ENCODE data around the gene CMTM8.

Gene CMTM8

GRCh38 chr3:32220006-32220405, 18.5 kb upstream of the CMTM8 start:
- Histone ChIP-seq H3K79me2 (ENCODE audit: control insufficient read depth, low read length) (no peaks in the 10 kb centered on the region), H3K4me3 (ENCODE audit: low read length) (no peak overlapping the region), H3K4me2 (ENCODE audit: low read length) (no peak overlapping the region), H3K9me2 (replicated peaks; ENCODE audit: control insufficient read depth, low read length) (no peaks in the 10 kb centered on the region), H3K36me3 (ENCODE audit: control insufficient read depth, low read length) (no peaks in the 10 kb centered on the region), H3K27ac (ENCODE audit: low read depth, low read length) (no peak overlapping the region), H3K9me3 (ENCODE audit: control insufficient read depth, insufficient read depth, low read length) (no peaks in the 10 kb centered on the region), H3K4me1 (ENCODE audit: control insufficient read depth, low read length) (no peaks in the 10 kb centered on the region), H3K27me3 (ENCODE audit: control insufficient read depth, low read length) (0 out of 2 replicates have a peak, but pooled peaks cover 5% of the 10 kb centered on the region), H4K20me1 (ENCODE audit: control insufficient read depth, insufficient read depth, low read depth, low read length) (no peaks in the 10 kb centered on the region), H3F3A (ENCODE audit: control insufficient read depth, insufficient read depth) (no peaks in the 10 kb centered on the region)
- TF ChIP-seq, protein P1, sequence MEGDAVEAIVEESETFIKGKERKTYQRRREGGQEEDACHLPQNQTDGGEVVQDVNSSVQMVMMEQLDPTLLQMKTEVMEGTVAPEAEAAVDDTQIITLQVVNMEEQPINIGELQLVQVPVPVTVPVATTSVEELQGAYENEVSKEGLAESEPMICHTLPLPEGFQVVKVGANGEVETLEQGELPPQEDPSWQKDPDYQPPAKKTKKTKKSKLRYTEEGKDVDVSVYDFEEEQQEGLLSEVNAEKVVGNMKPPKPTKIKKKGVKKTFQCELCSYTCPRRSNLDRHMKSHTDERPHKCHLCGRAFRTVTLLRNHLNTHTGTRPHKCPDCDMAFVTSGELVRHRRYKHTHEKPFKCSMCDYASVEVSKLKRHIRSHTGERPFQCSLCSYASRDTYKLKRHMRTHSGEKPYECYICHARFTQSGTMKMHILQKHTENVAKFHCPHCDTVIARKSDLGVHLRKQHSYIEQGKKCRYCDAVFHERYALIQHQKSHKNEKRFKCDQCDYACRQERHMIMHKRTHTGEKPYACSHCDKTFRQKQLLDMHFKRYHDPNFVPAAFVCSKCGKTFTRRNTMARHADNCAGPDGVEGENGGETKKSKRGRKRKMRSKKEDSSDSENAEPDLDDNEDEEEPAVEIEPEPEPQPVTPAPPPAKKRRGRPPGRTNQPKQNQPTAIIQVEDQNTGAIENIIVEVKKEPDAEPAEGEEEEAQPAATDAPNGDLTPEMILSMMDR (IDR thresholded peaks at IDR 0.05; ENCODE audit: low read depth, low read length, poor library complexity, severe bottlenecking) = no peak

- Histone ChIP-seq H3K4me3 (ENCODE audit: low read length) (no peak overlapping the region), H3F3A (ENCODE audit: control insufficient read depth, insufficient read depth) (no peaks in the 10 kb centered on the region), H3K27me3 (ENCODE audit: control insufficient read depth, low read length) (peaks cover 17% of the 10 kb centered on the region), H3K36me3 (ENCODE audit: control insufficient read depth, low read length) (no peaks in the 10 kb centered on the region), H3K79me2 (ENCODE audit: control insufficient read depth, low read length) (no peaks in the 10 kb centered on the region), H3K4me2 (ENCODE audit: low read length) (no peak overlapping the region), H3K9me3 (ENCODE audit: control insufficient read depth, insufficient read depth, low read length) (peaks cover 2% of the 10 kb centered on the region; the same call in 1 of the 2 replicates), H3K4me1 (ENCODE audit: control insufficient read depth, low read length) (no peaks in the 10 kb centered on the region), H3K9me2 (replicated peaks; ENCODE audit: control insufficient read depth, low read length) (no peaks in the 10 kb centered on the region), H4K20me1 (ENCODE audit: control insufficient read depth, insufficient read depth, low read depth, low read length) (no peaks in the 10 kb centered on the region), H3K27ac (ENCODE audit: low read depth, low read length) (no peak overlapping the region)
- TF ChIP-seq, protein P1 (IDR thresholded peaks at IDR 0.05; ENCODE audit: low read depth, low read length, poor library complexity, severe bottlenecking) = no peak
- TF ChIP-seq EZH2phosphoT487 (IDR thresholded peaks at IDR 0.05; ENCODE audit: borderline replicate concordance, low read length) = no peak
These were observed 15.5 kb upstream of the CMTM8 start for GRCh38 chr3:32222950-32223349.

DNA sequence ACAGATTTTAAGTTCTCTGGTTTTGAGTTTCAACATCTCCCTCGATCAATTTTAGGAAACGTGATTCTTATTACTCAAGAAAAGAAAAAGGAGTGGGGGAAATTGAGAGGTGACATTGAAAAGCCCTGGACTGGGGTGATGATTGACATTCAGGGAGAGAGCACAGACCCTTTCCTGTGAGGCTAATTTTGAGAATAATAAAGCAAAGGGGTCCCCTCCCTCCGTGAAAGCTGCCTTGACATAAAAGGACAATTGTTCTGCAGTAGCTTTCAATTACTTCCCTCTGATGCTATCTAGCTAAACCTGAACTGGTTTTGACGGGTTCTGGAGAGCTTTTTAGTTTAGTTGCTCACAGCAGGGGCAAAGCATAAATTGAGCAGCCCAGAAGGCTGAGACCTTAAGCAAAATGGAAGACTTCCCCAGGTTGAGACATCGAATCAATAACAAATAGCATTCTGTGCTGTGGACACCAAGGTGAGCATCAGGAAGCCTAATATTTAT, 14.4 kb upstream of the CMTM8 start:
- no peak overlapping the region for H3K27ac ChIP-seq (ENCODE audit: low read depth, low read length)
- no peak overlapping the region for H3K4me3 ChIP-seq (ENCODE audit: low read length)
- H3K4me2 ChIP-seq (ENCODE audit: low read length) = no peak overlapping the region
- no peaks in the 10 kb centered on the region for H4K20me1 ChIP-seq (ENCODE audit: control insufficient read depth, insufficient read depth, low read depth, low read length)
- H3K9me3 ChIP-seq (ENCODE audit: control insufficient read depth, insufficient read depth, low read length) = peaks cover 2% of the 10 kb centered on the region; the same call in 1 of the 2 replicates
- no peaks in the 10 kb centered on the region for H3K36me3 ChIP-seq (ENCODE audit: control insufficient read depth, low read length)
- peaks cover 17% of the 10 kb centered on the region for H3K27me3 ChIP-seq (ENCODE audit: control insufficient read depth, low read length)
- no peaks in the 10 kb centered on the region for H3K4me1 ChIP-seq (ENCODE audit: control insufficient read depth, low read length)
- H3K9me2 ChIP-seq (replicated peaks; ENCODE audit: control insufficient read depth, low read length) = no peaks in the 10 kb centered on the region
- no peaks in the 10 kb centered on the region for H3F3A ChIP-seq (ENCODE audit: control insufficient read depth, insufficient read depth)
- TF ChIP-seq EZH2phosphoT487 (IDR thresholded peaks at IDR 0.05; ENCODE audit: borderline replicate concordance, low read length) = no peak
- TF ChIP-seq, protein P1 (IDR thresholded peaks at IDR 0.05; ENCODE audit: low read depth, low read length, poor library complexity, severe bottlenecking) = no peak
- H3K79me2 ChIP-seq (ENCODE audit: control insufficient read depth, low read length) = no peaks in the 10 kb centered on the region
